Activated naive CD4-positive, alpha-beta T cell treated with anti-CD3 and anti-CD28 coated beads, Interleukin-2, amount 10 ng/mL, durations not matched to agents 5 hours and 36 hours (primary cell): ENCODE measurements around the gene SMURF2. TPM values are rescaled to one million over a fixed set of nuclear protein-coding genes. Genes with fewer than 3 reads are reported as not detected.

Experiments used
- microRNA-seq: library from miRNA; unstranded; fragments of <30 nt; microRNA quantifications from one replicate; pipeline ENCODE4 v1.2.0, GENCODE V29; 2022; ENCODE audit warnings: borderline microRNAs expressed, borderline replicate concordance
- total RNA-seq, 2 experiments: library from RNA; stranded (reverse); gene quantifications; one replicate each; pipeline ENCODE4 v1.2.3, GENCODE V29; 2021

The SMURF2 gene
- 10 to 100 TPM; 12.3 TPM for total RNA-seq

GRCh38 chr17:64661976-64662773, at the start of gene SMURF2:
Gene SMURF2, minus strand, starts transcription at chr17:64662307. Its CDS starts 427 bp downstream, at chr17:64661880.

GRCh38 chr17:64506576-64507412, 155.3 kb downstream of the SMURF2 start, which contains the start of gene CEP95:
Gene CEP95, plus strand, starts transcription at chr17:64506977. Its CDS starts 121 bp downstream, at chr17:64507098.

GRCh38 chr17:64506201-64506575, 155.9 kb downstream of the SMURF2 start, which contains the start of gene DDX5:
Gene DDX5, minus strand, starts transcription at chr17:64506289. Its CDS starts 170 bp downstream, at chr17:64506119.

GRCh38 chr17:64496786-64497564, 165.1 kb downstream of the SMURF2 start, which contains the start of gene POLG2:
Gene POLG2, minus strand, starts transcription at chr17:64497054. Its CDS starts 86 bp downstream, at chr17:64496968.

Small RNA genes lying within 50 kb of the gene (microRNA-seq; reads per million reads assigned to microRNA genes)
- 6.3 reads per million, percentile 34 among the genes with 10 or more reads in this experiment for gene MIR3064
- gene MIR5047, result not detected

Other genes with a start within 250 kb of the SMURF2 start
- not detected for gene MILR1, start 213.2 kb downstream of the SMURF2 start, total RNA-seq
- 10 to 100 TPM; 31.0 to 32.3 TPM for gene POLG2, start 165.3 kb downstream of the SMURF2 start, total RNA-seq
- gene DDX5, start 156.0 kb downstream of the SMURF2 start, total RNA-seq, result 100 to 1,000 TPM; 794 to 797 TPM
- 10 to 100 TPM; 49.3 to 53.1 TPM for gene CEP95, start 155.3 kb downstream of the SMURF2 start, total RNA-seq